CD4-positive, alpha-beta memory T cell (primary cell): ENCODE data around the gene LDHA. TPM values are rescaled to one million over a fixed set of nuclear protein-coding genes. Genes with fewer than 3 reads are reported as not detected.
A peak's percentile ranks its signal among the peaks of the same experiment; 100 is the strongest.

Experiments used
- CTCF ChIA-PET: fragments of 350-600 bp; sonication (Branson Sonifier 250); formaldehyde crosslinking; loops from one replicate; lab custom pipeline; 2021; ENCODE audit warnings: inconsistent platforms; ENCODE audit not compliant: partially characterized antibody; lab: Charles Lee
- POLR2A ChIA-PET: fragments of 350-600 bp; sonication (Branson Sonifier 250); formaldehyde crosslinking; loops from one replicate; lab custom pipeline; 2021; ENCODE audit not compliant: partially characterized antibody; lab: Charles Lee
- DNase-seq, 5 donors: peaks; one replicate each; pipeline versions ENCODE4 v3.0.0 to v3.0.0-alpha.2; 2020 to 2022; ENCODE audit warnings: mixed read lengths in 1 of 5
- H3K27ac ChIP-seq: one replicate; pipeline ENCODE4 v1.7.0; 2013; ENCODE audit warnings: low read depth, low read length
- H3K27me3 ChIP-seq: 2 replicates; pipeline ENCODE4 v1.7.0; 2013; ENCODE audit warnings: mild to moderate bottlenecking, low read length, moderate library complexity; ENCODE audit not compliant: insufficient read depth
- H3K36me3 ChIP-seq: 2 replicates; pipeline ENCODE4 v1.7.0; 2013; ENCODE audit warnings: mild to moderate bottlenecking, low read length, moderate library complexity; ENCODE audit not compliant: insufficient read depth
- H3K4me1 ChIP-seq: 2 replicates; pipeline ENCODE4 v1.7.0; 2013; ENCODE audit warnings: mild to moderate bottlenecking, low read length, moderate library complexity; ENCODE audit not compliant: insufficient read depth
- H3K4me3 ChIP-seq, 2 donors: one replicate each; pipeline ENCODE4 v1.7.0; 2013; ENCODE audit warnings: low read length in 2 of 2, mild to moderate bottlenecking in 1 of 2
- H3K9me3 ChIP-seq, 2 donors: one replicate each; pipeline ENCODE4 v1.7.0; 2013; ENCODE audit warnings: low read length in 2 of 2, control low read depth in 1 of 2; ENCODE audit not compliant: control insufficient read depth in 1 of 2
- H3K27ac Mint-ChIP-seq, 7 donors: one replicate each; pipeline ENCODE4 v1.8.0; 2020 to 2021; ENCODE audit warnings: mixed read lengths in 7 of 7, mild to moderate bottlenecking in 6 of 7, inconsistent platforms in 3 of 7, moderate library complexity in 3 of 7
- H3K27me3 Mint-ChIP-seq, 2 donors: one replicate each; pipeline ENCODE4 v1.8.0; 2020 to 2021; ENCODE audit warnings: mixed read lengths in 2 of 2
- H3K36me3 Mint-ChIP-seq, 2 donors: one replicate each; pipeline ENCODE4 v1.8.0; 2020 to 2021; ENCODE audit warnings: mixed read lengths in 2 of 2, inconsistent platforms in 1 of 2, mild to moderate bottlenecking in 1 of 2
- H3K4me1 Mint-ChIP-seq, 4 donors: one replicate each; pipeline ENCODE4 v1.8.0; 2020 to 2021; ENCODE audit warnings: mixed read lengths in 4 of 4, mild to moderate bottlenecking in 1 of 4
- H3K4me3 Mint-ChIP-seq, 8 donors: one replicate each; pipeline ENCODE4 v1.8.0; 2020 to 2021; ENCODE audit warnings: mixed read lengths in 8 of 8, mild to moderate bottlenecking in 7 of 8, moderate library complexity in 6 of 8, inconsistent platforms in 3 of 8
- H3K9me3 Mint-ChIP-seq, 8 donors: one replicate each; pipeline ENCODE4 v1.8.0; 2020 to 2021; ENCODE audit warnings: mixed read lengths in 8 of 8, mild to moderate bottlenecking in 5 of 8, inconsistent platforms in 3 of 8, moderate library complexity in 1 of 8
- intact Hi-C: fragments of 100-400 bp; cut with micrococcal nuclease; formaldehyde crosslinking; loops from one replicate; pipeline ENCODE4 v1.15.1; 2023
- polyA plus RNA-seq, 2 donors: library from polyadenylated mRNA; unstranded; fragments of 300-500 nt; fragmentation: Illumina TruSeq; gene quantifications; one replicate each; pipeline ENCODE4 v1.2.3, GENCODE V29; 2021
- total RNA-seq, 2 experiments: library from RNA; stranded (reverse); gene quantifications; one replicate each; pipeline ENCODE4 v1.2.3, GENCODE V29; 2021

LDHA gene
- total RNA-seq: 100 to 1,000 TPM; 131 to 135 TPM
- polyA plus RNA-seq: 100 to 1,000 TPM; 556 to 720 TPM

DNA sequence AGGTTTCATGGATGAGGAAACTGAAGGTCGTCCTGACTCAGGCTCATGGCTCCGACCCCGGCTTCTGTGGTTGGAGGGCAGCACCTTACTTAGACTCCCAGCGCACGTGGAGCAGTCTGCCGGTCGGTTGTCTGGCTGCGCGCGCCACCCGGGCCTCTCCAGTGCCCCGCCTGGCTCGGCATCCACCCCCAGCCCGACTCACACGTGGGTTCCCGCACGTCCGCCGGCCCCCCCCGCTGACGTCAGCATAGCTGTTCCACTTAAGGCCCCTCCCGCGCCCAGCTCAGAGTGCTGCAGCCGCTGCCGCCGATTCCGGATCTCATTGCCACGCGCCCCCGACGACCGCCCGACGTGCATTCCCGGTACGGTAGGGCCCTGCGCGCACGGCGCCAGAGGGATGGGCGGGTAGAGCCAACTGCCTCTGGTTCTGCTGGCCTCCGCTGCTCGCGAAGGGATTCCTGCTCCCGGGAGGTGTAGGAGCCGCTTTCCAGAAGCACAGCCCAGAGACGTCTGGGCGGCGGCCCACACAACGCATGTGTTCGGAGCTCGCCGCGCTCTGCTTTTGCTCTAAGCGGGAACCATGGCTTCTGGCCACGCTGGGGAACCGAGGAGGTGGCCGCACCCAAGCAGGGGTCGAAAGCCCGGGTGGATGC lies at the start of gene LDHA:
Gene LDHA (plus strand): TSS at position 289 of the 653 bp plus-strand sequence. CDS start 2,280 bp downstream, outside the sequence.
- no peaks in the 10 kb centered on the region for H3K9me3 ChIP-seq
- DNase-seq: peak; percentile 93 to 99 (median 97)
- Mint-ChIP-seq H3K9me3 (peaks cover 0 to 2% (median 0%) of the 10 kb centered on the region in 8 donors), H3K27me3 (peaks cover 0 to 2% of the 10 kb centered on the region in 2 donors), H3K4me1 (peaks cover 14 to 66% (median 26%) of the 10 kb centered on the region in 4 donors), H3K4me3 (peak within 1 kb of the TSS; percentile 98 to 99 (median 98)), H3K27ac (peak within 1 kb of the TSS; percentile 97 to 99 (median 98)), H3K36me3 (peaks cover 20 to 44% of the 10 kb centered on the region in 2 donors)
- POLR2A ChIA-PET: interaction anchor here (0.6 to 7.3 kb wide), 33 partner anchors 10 to 1317 kb away, joined by 3 to 266 read pairs (median 5); partner anchors contain the start of genes GTF2H1, HPS5, RPS13 and SERGEF
- intact Hi-C loops: loop anchor here (1.0 to 10.0 kb wide), 4 partner anchors 11 to 1110 kb away; no protein-coding TSS in a partner anchor
- peaks cover 24% of the 10 kb centered on the region for H3K36me3 ChIP-seq
- CTCF ChIA-PET: interaction anchor here (0.9 to 4.5 kb wide), 9 partner anchors 12 to 328 kb away, joined by 3 to 48 read pairs (median 4); partner anchors contain the start of gene TSG101
- H3K4me3 ChIP-seq: peak within 1 kb of the TSS; percentile 72 to 98
- H3K27ac ChIP-seq: peak within 1 kb of the TSS; percentile 88
- peaks cover 40% of the 10 kb centered on the region for H3K4me1 ChIP-seq
- H3K27me3 ChIP-seq: no peaks in the 10 kb centered on the region

- H3K27me3 ChIP-seq: no peaks in the 10 kb centered on the region
- H3K4me1 Mint-ChIP-seq: peaks cover 0 to 6% (median 3%) of the 10 kb centered on the region in 4 donors
- intact Hi-C loops: no loop called here
- no peaks in the 10 kb centered on the region for H3K9me3 Mint-ChIP-seq
- peak overlapping the region in 2 of 7 donors; percentile 29 to 32 for H3K27ac Mint-ChIP-seq
- no peak overlapping the region for H3K4me3 ChIP-seq
- peaks cover 35 to 58% of the 10 kb centered on the region in 2 donors for H3K36me3 Mint-ChIP-seq
- no peak for DNase-seq
- H3K4me3 Mint-ChIP-seq: no peak overlapping the region
- no peak overlapping the region for H3K27ac ChIP-seq
- ChIA-PET CTCF (interaction anchor here (0.9 to 1.5 kb wide), 2 partner anchors 11 to 14 kb away, joined by 3 read pairs; no protein-coding TSS in a partner anchor), POLR2A (interaction anchor here (1.1 to 1.9 kb wide), 3 partner anchors 47 to 179 kb away, joined by 3 to 4 read pairs (median 4); partner anchors contain the start of genes LDHA and TSG101)
- H3K9me3 ChIP-seq: no peaks in the 10 kb centered on the region
- H3K4me1 ChIP-seq: no peaks in the 10 kb centered on the region
- H3K27me3 Mint-ChIP-seq: no peaks in the 10 kb centered on the region
- peaks cover 42% of the 10 kb centered on the region for H3K36me3 ChIP-seq
Measured at GRCh38 chr11:18347471-18348125, 46.8 kb upstream of the LDHA start.

GRCh38 chr11:18352581-18352980 lies 41.8 kb upstream of the LDHA start:
- peaks cover 20% of the 10 kb centered on the region for H3K36me3 ChIP-seq
- H3K27me3 ChIP-seq: no peaks in the 10 kb centered on the region
- no peaks in the 10 kb centered on the region for H3K4me1 ChIP-seq
- POLR2A ChIA-PET: interaction anchor here (0.6 to 0.9 kb wide), 2 partner anchors 31 to 220 kb away, joined by 3 read pairs; partner anchors contain the start of genes GTF2H1 and HPS5
- DNase-seq: no peak
- H3K4me3 Mint-ChIP-seq: no peak overlapping the region
- H3K27ac ChIP-seq: no peak overlapping the region
- no peak overlapping the region for H3K4me3 ChIP-seq
- peaks cover 45 to 61% of the 10 kb centered on the region in 2 donors for H3K36me3 Mint-ChIP-seq
- no peaks in the 10 kb centered on the region for H3K27me3 Mint-ChIP-seq
- no peaks in the 10 kb centered on the region for H3K9me3 Mint-ChIP-seq
- CTCF ChIA-PET: no interaction called here
- peaks cover 0 to 1% (median 0%) of the 10 kb centered on the region in 4 donors for H3K4me1 Mint-ChIP-seq
- H3K27ac Mint-ChIP-seq: peak overlapping the region in 2 of 7 donors; percentile 12 to 73
- no peaks in the 10 kb centered on the region for H3K9me3 ChIP-seq
- intact Hi-C loops: no loop called here

DNA sequence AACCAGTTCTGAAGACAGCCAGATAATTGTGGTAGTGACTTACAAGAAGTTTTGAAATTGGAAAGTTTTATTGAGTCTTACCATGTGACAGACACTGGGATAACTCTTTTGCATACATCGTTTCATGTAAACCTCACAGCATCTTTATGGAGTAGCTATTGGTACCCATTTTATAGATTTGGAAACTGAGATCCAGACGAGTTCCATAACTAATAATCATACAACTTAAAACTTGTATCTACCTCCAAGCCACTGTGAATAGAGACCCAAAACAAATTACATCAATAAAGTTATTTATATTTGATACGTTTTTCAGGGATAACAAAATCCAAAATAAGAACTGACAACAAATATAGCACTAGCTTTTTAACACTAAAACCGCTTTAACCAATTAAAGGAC lies 35.7 kb upstream of the LDHA start:
- Mint-ChIP-seq H3K36me3 (peaks cover 42 to 57% of the 10 kb centered on the region in 2 donors), H3K27me3 (no peaks in the 10 kb centered on the region), H3K9me3 (no peaks in the 10 kb centered on the region), H3K27ac (peak overlapping the region in 3 of 7 donors; percentile 5 to 36 (median 31)), H3K4me1 (no peaks in the 10 kb centered on the region), H3K4me3 (no peak overlapping the region)
- no peak overlapping the region for H3K27ac ChIP-seq
- H3K9me3 ChIP-seq: no peaks in the 10 kb centered on the region
- intact Hi-C loops: no loop called here
- no peaks in the 10 kb centered on the region for H3K4me1 ChIP-seq
- no peak overlapping the region for H3K4me3 ChIP-seq
- peaks cover 35% of the 10 kb centered on the region for H3K36me3 ChIP-seq
- no peaks in the 10 kb centered on the region for H3K27me3 ChIP-seq
- DNase-seq: no peak
- POLR2A ChIA-PET: interaction anchor here (1.7 kb wide), 1 partner anchor 25 kb away, joined by 4 read pairs; no protein-coding TSS in a partner anchor
- CTCF ChIA-PET: interaction anchor here (0.6 to 1.0 kb wide), 2 partner anchors 10 to 98 kb away, joined by 3 read pairs; no protein-coding TSS in a partner anchor

- Mint-ChIP-seq H3K4me3 (no peak overlapping the region), H3K36me3 (peaks cover 47 to 63% of the 10 kb centered on the region in 2 donors), H3K27me3 (no peaks in the 10 kb centered on the region), H3K27ac (peak overlapping the region in 2 of 7 donors; percentile 9 to 71), H3K9me3 (no peaks in the 10 kb centered on the region), H3K4me1 (peaks cover 4 to 6% (median 5%) of the 10 kb centered on the region in 4 donors)
- CTCF ChIA-PET: interaction anchor here (0.8 kb wide), 1 partner anchor 255 kb away, joined by 3 read pairs; no protein-coding TSS in a partner anchor
- DNase-seq: no peak
- Histone ChIP-seq H3K9me3 (no peaks in the 10 kb centered on the region), H3K4me1 (no peaks in the 10 kb centered on the region), H3K27me3 (no peaks in the 10 kb centered on the region), H3K36me3 (peaks cover 51% of the 10 kb centered on the region), H3K27ac (no peak overlapping the region), H3K4me3 (no peak overlapping the region)
- POLR2A ChIA-PET: interaction anchor here (1.6 to 1.7 kb wide), 2 partner anchors 33 to 34 kb away, joined by 3 to 4 read pairs; partner anchors contain the start of gene LDHA
- intact Hi-C loops: no loop called here
Measured at GRCh38 chr11:18361154-18361553, 33.2 kb upstream of the LDHA start.

GRCh38 chr11:18364495-18365073 lies 29.8 kb upstream of the LDHA start:
- Histone ChIP-seq H3K27ac (no peak overlapping the region), H3K9me3 (no peaks in the 10 kb centered on the region), H3K4me3 (no peak overlapping the region), H3K36me3 (peaks cover 34% of the 10 kb centered on the region), H3K4me1 (no peaks in the 10 kb centered on the region), H3K27me3 (no peaks in the 10 kb centered on the region)
- H3K4me1 Mint-ChIP-seq: peaks cover 9 to 18% (median 11%) of the 10 kb centered on the region in 4 donors
- intact Hi-C loops: no loop called here
- POLR2A ChIA-PET: interaction anchor here (0.7 to 3.6 kb wide), 2 partner anchors 31 to 73 kb away, joined by 3 to 17 read pairs; partner anchors contain the start of gene LDHA
- no peak for DNase-seq
- peak overlapping the region in 3 of 7 donors; percentile 1 to 85 (median 20) for H3K27ac Mint-ChIP-seq
- H3K27me3 Mint-ChIP-seq: no peaks in the 10 kb centered on the region
- no peaks in the 10 kb centered on the region for H3K9me3 Mint-ChIP-seq
- H3K4me3 Mint-ChIP-seq: no peak overlapping the region
- H3K36me3 Mint-ChIP-seq: peaks cover 23 to 50% of the 10 kb centered on the region in 2 donors
- CTCF ChIA-PET: no interaction called here
